ENCODE data around the gene C6orf163.
"Not testable (repeated sequence)": the region's sequence is repeated elsewhere in the genome, so short reads cannot be mapped to it uniquely, and the experiment has no call there.

Gene C6orf163

DNA sequence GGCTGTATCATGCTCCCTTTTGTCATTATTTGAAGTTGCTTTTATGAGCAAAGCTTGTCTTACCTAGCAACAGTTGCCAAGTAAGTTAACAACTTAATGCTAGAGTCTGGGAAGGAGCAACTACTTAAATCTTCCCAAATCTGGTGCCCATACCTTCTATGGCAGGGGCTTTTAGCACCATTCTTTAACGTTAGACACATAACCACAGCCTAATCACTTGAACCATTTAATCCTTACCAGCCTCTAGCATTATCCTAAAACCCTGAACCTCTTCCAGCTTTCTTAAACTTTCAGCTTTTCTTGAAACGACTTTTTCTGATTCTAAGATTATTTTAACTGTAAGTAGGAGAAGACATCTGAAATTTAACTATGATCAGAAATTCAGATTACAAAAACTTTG lies at the start of gene C6orf163:
C6orf163 (plus strand) TSS at position 83 of the 400 bp plus-strand sequence; CDS start at position 370, 287 bp downstream.
- in situ Hi-C loops (cut with MboI; ENCODE audit: low sequenced_read_pairs): no loop called here
- no peak within 1 kb of the TSS for H3K4me3 ChIP-seq
- H3K36me3 ChIP-seq (replicated peaks): no peaks in the 10 kb centered on the region
- no peak for DNase-seq (ENCODE audit: low spot score in 2 of 2)
- no peaks in the 10 kb centered on the region for H3K27me3 ChIP-seq (ENCODE audit: low read depth)
- H3K9me3 ChIP-seq: no peaks in the 10 kb centered on the region
- peaks cover 8% of the 10 kb centered on the region for H3K4me1 ChIP-seq

DNA sequence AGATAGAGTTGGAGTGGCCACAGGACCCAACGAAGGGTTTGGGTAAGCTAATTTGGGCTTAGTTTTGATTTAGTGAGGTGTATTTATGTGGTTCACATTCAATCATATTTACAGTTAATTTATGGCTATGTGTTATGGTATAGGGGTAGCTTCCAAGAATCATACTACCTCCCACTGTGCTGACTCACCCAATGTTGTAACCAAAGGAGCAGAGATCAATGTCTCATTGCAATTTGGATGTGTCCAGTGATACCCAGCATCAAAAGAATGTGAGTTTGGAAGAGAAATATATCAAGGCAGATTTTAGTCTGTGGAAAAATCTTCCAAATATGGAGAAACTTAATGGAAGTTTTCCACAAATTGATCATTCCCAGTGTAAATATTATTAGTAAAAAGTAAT lies 47.5 kb upstream of the C6orf163 start:
- no peak overlapping the region for H3K4me3 ChIP-seq
- no peaks in the 10 kb centered on the region for H3K36me3 ChIP-seq (replicated peaks)
- H3K4me1 ChIP-seq: no peaks in the 10 kb centered on the region
- no peak for DNase-seq (ENCODE audit: low spot score in 2 of 2)
- peaks cover 9% of the 10 kb centered on the region for H3K27me3 ChIP-seq (ENCODE audit: low read depth)
- in situ Hi-C loops (cut with MboI; ENCODE audit: low sequenced_read_pairs): no loop called here
- no peaks in the 10 kb centered on the region for H3K9me3 ChIP-seq

DNA sequence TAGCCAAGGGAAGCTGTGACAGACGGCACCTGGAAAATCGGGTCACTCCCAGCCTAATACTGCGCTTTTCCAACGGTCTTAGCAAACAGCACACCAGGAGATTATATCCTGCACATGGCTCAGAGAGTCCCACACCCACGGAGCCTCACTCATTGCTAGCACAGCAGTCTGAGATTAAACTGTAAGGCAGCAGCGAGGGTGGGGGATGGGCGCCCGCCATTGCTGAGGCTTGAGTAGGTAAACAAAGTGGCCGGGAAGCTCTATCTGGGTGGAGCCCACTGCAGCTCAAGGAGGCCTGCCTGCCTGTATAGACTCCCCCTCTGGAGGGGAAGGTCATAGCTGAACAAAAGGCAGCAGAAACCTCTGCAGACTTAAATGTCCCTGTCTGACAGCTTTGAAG lies 43.3 kb upstream of the C6orf163 start:
- DNase-seq (ENCODE audit: low spot score in 2 of 2); H3K27me3 ChIP-seq (ENCODE audit: low read depth); H3K9me3 ChIP-seq; H3K4me1 ChIP-seq; H3K36me3 ChIP-seq (replicated peaks); in situ Hi-C loops (cut with MboI; ENCODE audit: low sequenced_read_pairs); H3K4me3 ChIP-seq: not testable (repeated sequence)

DNA sequence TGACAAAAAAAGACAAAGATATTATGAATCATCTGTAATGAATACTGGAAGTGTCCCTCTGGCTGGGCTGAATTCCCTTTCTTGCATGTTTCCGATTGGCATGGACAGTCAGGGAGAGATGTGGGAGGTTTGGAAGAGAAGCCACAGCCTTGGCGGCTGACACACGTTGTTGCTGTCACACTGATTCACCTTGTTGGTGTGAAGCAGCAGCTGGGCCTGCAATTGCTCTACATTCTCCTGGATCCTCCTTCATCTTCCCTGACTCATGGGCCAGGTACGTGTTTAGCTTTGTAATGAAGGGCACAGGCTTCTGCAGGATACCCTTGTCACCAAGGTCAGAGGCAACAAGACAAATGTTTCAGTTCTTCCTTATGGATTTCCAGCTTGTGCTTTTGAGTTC lies 35.6 kb upstream of the C6orf163 start:
- Histone ChIP-seq H3K27me3 (ENCODE audit: low read depth) (peaks cover 21% of the 10 kb centered on the region), H3K9me3 (no peaks in the 10 kb centered on the region), H3K4me1 (no peaks in the 10 kb centered on the region), H3K4me3 (no peak overlapping the region), H3K36me3 (replicated peaks) (no peaks in the 10 kb centered on the region)
- no peak for DNase-seq (ENCODE audit: low spot score in 2 of 2)
- in situ Hi-C loops (cut with MboI; ENCODE audit: low sequenced_read_pairs): no loop called here

DNA sequence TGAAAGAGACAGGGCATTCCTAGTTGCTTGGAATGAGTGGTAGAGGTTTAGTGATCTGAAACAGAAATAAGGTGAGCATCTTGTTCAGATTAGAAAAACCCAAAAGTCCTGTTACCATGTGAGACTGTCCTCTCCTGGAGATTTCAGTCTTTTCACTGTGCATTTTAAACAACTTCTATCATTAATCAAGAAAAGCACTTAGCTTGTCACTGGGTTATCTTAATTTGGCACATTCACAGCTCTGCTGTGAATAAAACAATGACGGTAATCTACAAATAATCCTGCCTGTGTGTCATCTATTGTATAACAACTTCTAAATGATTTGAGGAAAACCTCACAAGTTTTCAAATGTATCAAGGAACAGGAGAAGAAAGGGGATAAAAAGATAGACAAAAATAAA lies 31.8 kb upstream of the C6orf163 start:
- H3K36me3 ChIP-seq (replicated peaks): no peaks in the 10 kb centered on the region
- H3K4me1 ChIP-seq: no peaks in the 10 kb centered on the region
- in situ Hi-C loops (cut with MboI; ENCODE audit: low sequenced_read_pairs): no loop called here
- no peaks in the 10 kb centered on the region for H3K9me3 ChIP-seq
- H3K4me3 ChIP-seq: no peak overlapping the region
- H3K27me3 ChIP-seq (ENCODE audit: low read depth): peaks cover 21% of the 10 kb centered on the region
- no peak for DNase-seq (ENCODE audit: low spot score in 2 of 2)

DNA sequence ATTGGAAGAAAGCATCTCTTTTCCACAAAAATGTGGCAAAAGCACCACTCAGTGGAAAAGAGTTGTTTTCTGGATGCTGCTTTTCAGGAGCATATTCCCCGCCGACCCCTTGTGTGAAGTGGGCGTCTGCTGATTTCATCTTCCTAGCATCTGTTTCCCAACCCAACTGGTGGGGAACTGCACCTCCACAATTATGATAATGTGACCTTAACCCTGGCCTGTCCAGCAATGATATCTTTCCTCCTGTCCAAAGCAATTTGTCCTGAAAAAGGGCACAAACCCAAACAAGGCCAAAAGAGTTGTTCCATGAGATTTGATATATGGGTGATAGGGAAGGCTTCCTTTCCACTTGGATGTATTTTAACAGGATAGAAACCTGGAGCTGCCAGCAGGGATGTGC lies 29.5 kb upstream of the C6orf163 start:
- Histone ChIP-seq H3K36me3 (replicated peaks) (no peaks in the 10 kb centered on the region), H3K4me3 (no peak overlapping the region), H3K9me3 (no peaks in the 10 kb centered on the region), H3K4me1 (no peaks in the 10 kb centered on the region), H3K27me3 (ENCODE audit: low read depth) (peaks cover 21% of the 10 kb centered on the region)
- in situ Hi-C loops (cut with MboI; ENCODE audit: low sequenced_read_pairs): no loop called here
- DNase-seq (ENCODE audit: low spot score in 2 of 2): no peak

DNA sequence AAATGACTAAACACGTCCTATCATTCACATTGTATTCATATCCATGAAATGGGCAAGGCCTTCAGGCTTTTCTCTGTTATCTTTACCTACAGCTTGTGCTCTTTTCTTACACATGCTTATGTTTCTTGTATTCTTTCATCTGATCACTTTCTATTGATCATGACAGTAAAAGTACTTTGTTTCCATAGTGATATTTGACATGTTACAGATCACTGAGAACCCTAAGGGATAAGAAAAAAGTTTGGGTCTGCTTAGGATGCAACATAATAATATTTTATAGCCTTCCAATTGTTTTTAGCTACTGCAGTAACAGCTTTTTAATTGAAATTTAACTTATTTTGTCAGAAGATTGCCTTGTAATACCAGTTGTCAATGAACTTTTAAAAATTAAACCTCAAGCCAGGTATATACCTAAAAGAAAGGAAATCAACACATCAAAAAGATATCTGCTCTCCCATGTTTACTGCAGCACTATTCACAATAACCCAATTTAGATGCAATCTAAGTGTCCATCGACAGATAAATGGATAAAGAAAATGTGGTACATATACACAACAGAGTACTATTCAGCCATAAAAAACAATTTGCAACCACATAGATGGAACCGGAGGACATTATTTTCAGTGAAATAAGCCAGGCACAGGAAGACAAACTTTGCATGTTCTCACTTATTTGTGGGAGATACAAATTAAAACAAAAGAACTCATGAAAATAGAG lies 25.2 kb upstream of the C6orf163 start:
- no peaks in the 10 kb centered on the region; the same call in 1 of the 2 replicates for H3K27me3 ChIP-seq (ENCODE audit: low read depth)
- no peaks in the 10 kb centered on the region for H3K4me1 ChIP-seq
- no peaks in the 10 kb centered on the region for H3K9me3 ChIP-seq
- no peaks in the 10 kb centered on the region for H3K36me3 ChIP-seq (replicated peaks)
- no peak overlapping the region for H3K4me3 ChIP-seq
- in situ Hi-C loops (cut with MboI; ENCODE audit: low sequenced_read_pairs): no loop called here
- no peak for DNase-seq (ENCODE audit: low spot score in 2 of 2)

DNA sequence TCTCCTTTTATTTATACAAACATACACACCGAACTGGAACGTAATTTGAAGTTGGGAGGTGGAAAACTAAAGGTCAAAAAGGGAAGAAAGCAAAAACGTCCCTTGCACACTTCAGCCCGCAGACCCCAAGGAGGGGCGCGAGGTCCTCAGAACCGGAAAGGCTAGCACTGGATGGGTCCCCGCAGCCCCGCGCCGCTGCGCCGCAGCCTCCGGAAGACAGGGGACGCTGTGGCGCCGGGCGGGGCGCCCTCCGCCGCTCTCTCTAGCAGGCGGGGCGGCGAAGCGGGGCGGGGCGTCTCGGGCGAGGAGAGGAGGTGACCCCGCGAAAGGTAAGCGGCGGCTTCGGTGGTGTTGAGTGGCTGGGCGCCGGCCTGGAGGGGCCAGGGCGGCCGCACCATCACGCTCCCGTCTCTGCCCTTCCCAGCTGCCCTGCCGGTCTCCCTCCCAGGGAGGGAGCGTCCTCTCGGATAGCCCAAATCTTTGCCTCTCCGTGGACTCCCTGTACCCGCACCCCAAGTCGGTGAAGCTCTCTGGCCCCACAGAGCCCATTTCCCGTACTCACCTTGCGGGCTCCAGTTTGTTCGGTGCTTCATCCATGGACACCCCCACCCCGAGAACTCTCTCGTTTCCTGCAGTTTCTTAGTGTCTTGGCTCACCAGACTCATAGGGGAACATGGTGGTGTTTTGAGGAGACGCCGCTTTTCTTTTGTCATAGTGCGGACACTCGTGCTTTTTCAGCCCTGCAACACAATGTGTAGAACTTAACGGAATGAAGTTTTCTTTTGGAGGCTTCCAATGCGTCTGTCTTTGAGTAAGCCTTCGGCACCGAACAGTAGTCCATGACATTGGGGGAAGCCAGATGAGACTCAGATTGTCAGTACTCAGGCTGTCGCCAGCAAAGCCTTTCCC lies 22.1 kb upstream of the C6orf163 start, which contains the start of gene SMIM8:
SMIM8 (plus strand) TSS at position 285 of the 909 bp plus-strand sequence. CDS start 14,444 bp downstream, outside the sequence.
- in situ Hi-C loops (cut with MboI; ENCODE audit: low sequenced_read_pairs): no loop called here
- Histone ChIP-seq H3K4me1 (no peaks in the 10 kb centered on the region), H3K4me3 (peak within 1 kb of the TSS; percentile 76), H3K27me3 (ENCODE audit: low read depth) (no peaks in the 10 kb centered on the region), H3K36me3 (replicated peaks) (no peaks in the 10 kb centered on the region), H3K9me3 (no peaks in the 10 kb centered on the region)
- peak; percentile 76 to 93 for DNase-seq (ENCODE audit: low spot score in 2 of 2)

DNA sequence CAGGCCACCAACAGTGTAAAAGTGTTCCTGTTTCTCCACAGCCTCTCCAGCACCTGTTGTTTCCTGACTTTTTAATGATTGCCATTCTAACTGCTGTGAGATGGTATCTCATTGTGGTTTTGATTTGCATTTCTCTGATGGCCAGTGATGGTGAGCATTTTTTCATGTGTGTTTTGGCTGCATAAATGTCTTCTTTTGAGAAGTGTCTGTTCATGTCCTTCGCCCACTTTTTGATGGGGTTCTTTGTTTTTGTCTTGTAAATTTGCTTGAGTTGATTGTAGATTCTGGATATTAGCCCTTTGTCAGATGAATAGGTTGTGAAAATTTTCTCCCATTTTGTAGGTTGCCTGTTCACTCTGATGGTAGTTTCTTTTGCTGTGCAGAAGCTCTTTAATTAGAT lies 20.7 kb upstream of the C6orf163 start:
- H3K4me1 ChIP-seq; H3K36me3 ChIP-seq (replicated peaks); H3K27me3 ChIP-seq (ENCODE audit: low read depth); H3K9me3 ChIP-seq; DNase-seq (ENCODE audit: low spot score in 2 of 2); H3K4me3 ChIP-seq; in situ Hi-C loops (cut with MboI; ENCODE audit: low sequenced_read_pairs): not testable (repeated sequence)

DNA sequence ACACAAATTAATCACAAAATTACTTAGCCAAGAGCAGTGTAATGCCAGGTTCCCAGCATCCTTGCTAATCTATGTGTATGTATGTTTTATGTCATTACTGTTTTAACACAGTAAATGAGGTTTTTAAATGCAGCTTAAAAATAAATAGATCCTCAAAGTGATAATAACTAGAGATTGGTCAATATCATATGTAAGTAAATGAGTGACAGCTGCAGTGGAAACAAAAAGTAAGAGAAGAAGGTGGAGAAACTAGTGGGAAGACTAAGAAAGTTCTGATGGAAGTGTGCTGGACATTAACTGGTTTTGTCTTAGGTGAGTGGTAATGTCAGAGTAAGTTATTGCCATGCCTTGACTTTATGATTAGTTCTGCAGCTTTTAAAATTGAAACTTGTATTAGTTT lies 13.7 kb upstream of the C6orf163 start:
- in situ Hi-C loops (cut with MboI; ENCODE audit: low sequenced_read_pairs): no loop called here
- H3K4me1 ChIP-seq: no peaks in the 10 kb centered on the region
- no peak overlapping the region for H3K4me3 ChIP-seq
- no peaks in the 10 kb centered on the region for H3K27me3 ChIP-seq (ENCODE audit: low read depth)
- no peak for DNase-seq (ENCODE audit: low spot score in 2 of 2)
- no peaks in the 10 kb centered on the region for H3K36me3 ChIP-seq (replicated peaks)
- no peaks in the 10 kb centered on the region for H3K9me3 ChIP-seq

DNA sequence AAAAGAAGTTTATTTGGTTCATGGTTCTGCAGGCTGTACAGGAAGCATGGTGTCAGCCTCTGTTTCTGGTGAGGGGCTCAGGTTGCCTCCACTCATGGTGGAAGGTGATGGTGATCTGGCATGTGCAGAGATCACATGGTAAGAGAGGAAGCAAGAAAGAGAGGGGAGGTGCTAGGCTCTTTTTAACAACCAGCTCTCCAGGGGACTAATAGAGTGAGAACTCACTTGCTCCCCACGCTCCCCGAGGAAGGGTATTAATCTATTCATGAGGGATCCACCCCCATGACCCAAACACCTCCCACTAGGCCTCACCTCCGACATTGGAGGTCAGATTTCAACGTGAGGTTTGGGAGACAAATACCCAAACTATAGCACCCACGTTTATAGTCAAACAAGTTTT lies 11.6 kb upstream of the C6orf163 start:
- no peak for DNase-seq (ENCODE audit: low spot score in 2 of 2)
- H3K4me3 ChIP-seq: no peak overlapping the region
- H3K36me3 ChIP-seq (replicated peaks): no peaks in the 10 kb centered on the region
- no peaks in the 10 kb centered on the region for H3K27me3 ChIP-seq (ENCODE audit: low read depth)
- H3K4me1 ChIP-seq: no peaks in the 10 kb centered on the region
- H3K9me3 ChIP-seq: no peaks in the 10 kb centered on the region
- in situ Hi-C loops (cut with MboI; ENCODE audit: low sequenced_read_pairs): no loop called here

DNA sequence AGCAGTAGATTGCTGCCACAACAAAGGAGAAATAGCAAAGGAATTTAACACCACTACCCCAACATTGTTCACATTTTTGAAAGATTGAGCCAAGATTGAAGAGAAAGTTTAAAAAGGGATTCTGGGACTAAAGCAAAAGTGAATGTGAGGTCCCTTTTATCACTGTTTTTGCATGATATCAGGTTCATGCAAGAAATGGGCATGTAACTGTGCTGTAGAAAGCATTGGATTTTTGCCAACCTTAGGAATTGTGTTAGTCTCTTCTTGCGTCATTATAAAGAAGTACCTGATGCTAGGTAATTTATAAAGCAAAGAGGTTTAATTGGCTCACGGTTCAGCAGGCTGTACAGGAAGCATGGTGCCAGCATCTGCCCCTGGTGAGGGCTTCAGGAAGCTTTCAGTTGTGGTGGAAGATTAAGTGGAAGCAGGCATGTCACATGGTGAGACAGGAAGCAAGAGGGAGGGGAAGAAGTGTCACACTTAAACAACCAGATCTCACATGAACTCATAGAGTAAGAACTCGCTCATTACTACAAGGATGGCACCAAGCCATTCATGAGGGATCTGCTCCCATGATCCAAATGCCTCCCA lies 10.9 kb upstream of the C6orf163 start:
- no peaks in the 10 kb centered on the region for H3K9me3 ChIP-seq
- no peaks in the 10 kb centered on the region for H3K36me3 ChIP-seq (replicated peaks)
- no peaks in the 10 kb centered on the region for H3K27me3 ChIP-seq (ENCODE audit: low read depth)
- no peak for DNase-seq (ENCODE audit: low spot score in 2 of 2)
- H3K4me3 ChIP-seq: no peak overlapping the region
- no peaks in the 10 kb centered on the region for H3K4me1 ChIP-seq
- in situ Hi-C loops (cut with MboI; ENCODE audit: low sequenced_read_pairs): no loop called here

DNA sequence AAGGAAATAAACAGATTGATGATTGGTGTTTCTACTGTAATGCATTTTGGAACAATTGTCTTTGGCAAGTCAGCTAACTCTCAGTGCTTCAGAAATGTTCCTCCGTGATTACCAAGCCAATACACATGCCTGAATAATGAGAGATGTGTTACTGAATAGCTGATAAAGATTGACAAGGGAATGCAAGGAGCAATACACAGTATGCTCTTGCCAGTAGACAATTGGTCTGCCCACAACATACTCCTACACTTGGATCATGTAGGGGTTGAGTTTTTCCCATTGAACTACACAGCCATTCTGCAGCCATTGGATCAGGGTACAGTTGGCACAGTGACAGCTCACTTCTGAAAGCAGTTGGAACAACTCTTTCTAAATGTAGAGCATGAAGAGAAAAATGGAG lies 9.9 kb upstream of the C6orf163 start:
- Histone ChIP-seq H3K27me3 (ENCODE audit: low read depth) (no peaks in the 10 kb centered on the region), H3K9me3 (no peaks in the 10 kb centered on the region), H3K4me1 (no peaks in the 10 kb centered on the region), H3K4me3 (no peak overlapping the region), H3K36me3 (replicated peaks) (no peaks in the 10 kb centered on the region)
- no peak for DNase-seq (ENCODE audit: low spot score in 2 of 2)
- in situ Hi-C loops (cut with MboI; ENCODE audit: low sequenced_read_pairs): no loop called here

DNA sequence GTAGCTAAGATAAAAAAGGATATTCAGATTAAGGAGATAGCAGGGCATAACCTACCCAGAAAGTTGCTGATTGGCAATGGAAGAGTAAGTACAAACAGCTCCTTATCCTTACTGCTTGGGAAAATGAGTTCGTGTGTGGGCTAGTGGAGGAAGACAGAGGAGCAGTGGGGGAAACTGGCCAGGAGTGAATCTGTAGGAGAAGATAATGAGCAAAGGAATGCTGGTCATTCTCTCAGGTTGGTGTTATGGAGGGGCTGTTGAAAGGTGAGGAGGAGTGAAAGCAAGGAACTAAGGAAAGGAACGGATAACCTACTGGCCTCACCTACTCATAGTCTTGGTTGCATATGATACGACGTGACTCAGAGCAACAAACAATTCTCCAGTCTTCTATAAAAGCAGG lies 8.2 kb upstream of the C6orf163 start:
- peaks cover 8% of the 10 kb centered on the region for H3K4me1 ChIP-seq
- H3K9me3 ChIP-seq: no peaks in the 10 kb centered on the region
- H3K27me3 ChIP-seq (ENCODE audit: low read depth): no peaks in the 10 kb centered on the region
- no peak for DNase-seq (ENCODE audit: low spot score in 2 of 2)
- no peaks in the 10 kb centered on the region for H3K36me3 ChIP-seq (replicated peaks)
- H3K4me3 ChIP-seq: no peak overlapping the region
- in situ Hi-C loops (cut with MboI; ENCODE audit: low sequenced_read_pairs): no loop called here

Data from HAP-1 (cell line).